ENCODE results near the gene MMAA.
"Not testable (repeated sequence)": the region's sequence is repeated elsewhere in the genome, so short reads cannot be mapped to it uniquely, and the experiment has no call there.

MMAA gene

DNA sequence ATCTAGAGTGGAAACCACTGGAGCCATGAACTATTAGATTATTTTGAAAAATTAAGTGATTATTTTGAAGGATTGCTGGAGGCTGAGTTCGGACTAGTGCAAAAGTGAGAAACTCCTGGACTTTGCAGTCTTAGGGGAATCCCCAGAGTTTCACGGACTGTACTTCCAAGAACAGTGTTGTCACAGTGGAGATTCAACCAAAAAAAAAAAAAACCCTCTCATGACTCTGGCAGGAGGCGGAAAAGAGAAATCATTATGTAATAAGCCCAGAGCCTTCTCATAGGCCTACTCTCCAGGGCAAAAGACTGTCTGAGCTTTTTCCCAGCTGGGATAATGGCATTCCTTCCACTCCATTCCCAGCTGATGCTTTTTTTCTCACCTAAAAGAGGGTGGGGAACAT, 44.0 kb downstream of the MMAA start:
- FAIRE-seq (no peak), DNase-seq (ENCODE audit: insufficient read length, low spot score) (no peak)
- TF ChIP-seq POU2F2 (IDR thresholded peaks at IDR 0.05; ENCODE audit: low read depth, low read length) (no peak), TAF1 (IDR thresholded peaks at IDR 0.05; ENCODE audit: low read depth, low read length) (no peak), POLR2AphosphoS5 (IDR thresholded peaks at IDR 0.05; ENCODE audit: low read depth, low read length) (no peak), PAX5 (IDR thresholded peaks at IDR 0.05; ENCODE audit: insufficient read depth, low read length, severe bottlenecking) (no peak), SPI1 (IDR thresholded peaks at IDR 0.05; ENCODE audit: low read depth, low read length) (no peak), POLR2A (IDR thresholded peaks at IDR 0.05; ENCODE audit: low read depth, low read length) (no peak)

DNA sequence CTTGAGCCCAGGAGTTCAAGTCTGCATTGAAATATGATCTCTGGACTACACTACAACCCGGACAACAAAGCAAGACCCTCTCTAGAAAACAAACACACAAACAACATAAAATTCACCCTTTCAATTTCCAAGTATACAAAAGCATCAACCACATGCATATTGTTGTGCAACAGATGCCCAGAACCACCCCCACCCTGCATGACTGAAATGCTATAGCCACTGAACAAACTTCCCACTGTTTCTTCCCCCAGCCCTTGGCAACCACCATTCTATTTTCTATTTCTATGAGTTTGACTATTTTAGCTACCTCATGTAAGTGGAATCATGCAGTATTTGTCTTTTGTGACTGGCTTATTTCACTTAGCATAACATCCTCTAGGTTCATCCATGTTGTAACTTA, 46.6 kb downstream of the MMAA start:
- FAIRE-seq: no peak
- TF ChIP-seq PAX5 (IDR thresholded peaks at IDR 0.05; ENCODE audit: insufficient read depth, low read length, severe bottlenecking): no peak
- no peak for TF ChIP-seq POU2F2 (IDR thresholded peaks at IDR 0.05; ENCODE audit: low read depth, low read length)
- no peak for TF ChIP-seq POLR2A (IDR thresholded peaks at IDR 0.05; ENCODE audit: low read depth, low read length)
- no peak for TF ChIP-seq POLR2AphosphoS5 (IDR thresholded peaks at IDR 0.05; ENCODE audit: low read depth, low read length)
- no peak for TF ChIP-seq SPI1 (IDR thresholded peaks at IDR 0.05; ENCODE audit: low read depth, low read length)
- no peak for TF ChIP-seq TAF1 (IDR thresholded peaks at IDR 0.05; ENCODE audit: low read depth, low read length)

DNA sequence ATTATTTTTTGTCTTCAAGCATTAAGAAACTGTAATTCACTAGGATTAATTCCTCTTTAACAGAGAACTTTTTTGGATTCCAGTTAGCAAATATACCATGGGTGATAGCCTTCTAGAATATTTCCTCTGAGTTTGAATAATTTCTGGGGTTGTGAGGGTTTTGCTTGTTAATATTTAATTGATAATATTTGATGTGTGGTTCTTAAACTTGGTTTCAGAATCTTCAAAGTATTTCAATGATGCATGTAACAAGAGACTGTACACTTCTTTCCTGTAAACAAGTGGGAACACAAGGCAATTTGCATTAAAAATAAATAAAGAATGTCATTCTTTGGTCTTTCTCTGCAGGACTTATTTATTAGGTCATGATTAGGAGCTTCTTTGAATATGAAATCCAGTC, 51.2 kb downstream of the MMAA start:
- no peak for FAIRE-seq
- TF ChIP-seq SPI1 (IDR thresholded peaks at IDR 0.05; ENCODE audit: low read depth, low read length) (no peak), PAX5 (IDR thresholded peaks at IDR 0.05; ENCODE audit: insufficient read depth, low read length, severe bottlenecking) (no peak), POU2F2 (IDR thresholded peaks at IDR 0.05; ENCODE audit: low read depth, low read length) (no peak), TAF1 (IDR thresholded peaks at IDR 0.05; ENCODE audit: low read depth, low read length) (no peak), POLR2A (IDR thresholded peaks at IDR 0.05; ENCODE audit: low read depth, low read length) (no peak), POLR2AphosphoS5 (IDR thresholded peaks at IDR 0.05; ENCODE audit: low read depth, low read length) (no peak)
- no peak for DNase-seq (ENCODE audit: insufficient read length, low spot score)

More for the DNA sequence above, 46.6 kb downstream of the MMAA start:
- no peak for DNase-seq (ENCODE audit: insufficient read length, low spot score)

DNA sequence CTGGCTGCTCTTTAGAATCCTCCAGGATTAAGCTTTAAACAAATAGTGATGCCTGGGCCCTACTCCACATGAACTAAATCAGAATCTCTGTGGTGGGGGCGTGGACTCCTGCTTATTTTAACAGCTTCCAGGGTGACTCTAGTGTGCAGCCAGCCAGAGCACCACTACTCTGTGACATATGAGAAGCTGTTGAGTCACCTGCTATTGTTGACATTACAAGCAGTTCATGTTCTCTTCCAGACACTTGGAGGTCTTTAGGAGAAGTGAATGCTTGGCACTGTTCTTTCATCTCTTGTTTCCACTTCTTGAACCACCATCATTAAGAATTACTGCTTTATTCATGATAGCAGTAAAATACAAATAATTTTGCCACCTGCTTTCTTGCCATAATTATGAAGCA, 60.3 kb downstream of the MMAA start:
- TF ChIP-seq POLR2AphosphoS5 (IDR thresholded peaks at IDR 0.05; ENCODE audit: low read depth, low read length) (no peak), POLR2A (IDR thresholded peaks at IDR 0.05; ENCODE audit: low read depth, low read length) (no peak), SPI1 (IDR thresholded peaks at IDR 0.05; ENCODE audit: low read depth, low read length) (no peak), POU2F2 (IDR thresholded peaks at IDR 0.05; ENCODE audit: low read depth, low read length) (no peak), TAF1 (IDR thresholded peaks at IDR 0.05; ENCODE audit: low read depth, low read length) (no peak), PAX5 (IDR thresholded peaks at IDR 0.05; ENCODE audit: insufficient read depth, low read length, severe bottlenecking) (no peak)
- DNase-seq (ENCODE audit: insufficient read length, low spot score): no peak
- no peak for FAIRE-seq

DNA sequence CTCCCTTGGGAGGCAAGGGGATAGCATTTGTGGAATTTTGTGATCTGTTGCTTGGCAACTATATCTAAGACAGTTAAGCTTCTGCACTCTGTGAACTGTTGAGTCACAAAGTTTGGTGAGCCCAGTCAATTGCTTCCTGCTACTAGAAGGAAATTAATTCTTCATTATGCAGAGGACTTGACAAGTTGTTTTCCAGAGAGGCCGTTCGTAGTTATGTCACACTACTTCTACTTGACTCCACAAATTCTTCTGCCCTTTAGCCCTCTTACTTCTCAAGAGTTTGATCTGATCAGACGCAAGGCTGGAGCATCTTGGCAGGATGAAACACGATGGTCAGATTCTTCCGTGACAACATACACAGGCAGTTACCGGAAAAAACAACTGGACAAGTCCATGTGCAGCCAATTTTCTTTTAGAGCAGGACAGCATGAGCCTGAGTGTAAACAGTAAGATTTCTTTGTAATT, 60.8 kb downstream of the MMAA start, which contains the start of gene C4orf51:
Gene C4orf51, plus strand, starts transcription at position 156 of the 465 bp plus-strand sequence. Its CDS starts 58 bp downstream, at position 214.
- FAIRE-seq: no peak
- DNase-seq (ENCODE audit: insufficient read length, low spot score): no peak
- TF ChIP-seq POLR2AphosphoS5 (IDR thresholded peaks at IDR 0.05; ENCODE audit: low read depth, low read length) (no peak), POLR2A (IDR thresholded peaks at IDR 0.05; ENCODE audit: low read depth, low read length) (no peak), POU2F2 (IDR thresholded peaks at IDR 0.05; ENCODE audit: low read depth, low read length) (no peak), PAX5 (IDR thresholded peaks at IDR 0.05; ENCODE audit: insufficient read depth, low read length, severe bottlenecking) (no peak), TAF1 (IDR thresholded peaks at IDR 0.05; ENCODE audit: low read depth, low read length) (no peak), SPI1 (IDR thresholded peaks at IDR 0.05; ENCODE audit: low read depth, low read length) (no peak)

DNA sequence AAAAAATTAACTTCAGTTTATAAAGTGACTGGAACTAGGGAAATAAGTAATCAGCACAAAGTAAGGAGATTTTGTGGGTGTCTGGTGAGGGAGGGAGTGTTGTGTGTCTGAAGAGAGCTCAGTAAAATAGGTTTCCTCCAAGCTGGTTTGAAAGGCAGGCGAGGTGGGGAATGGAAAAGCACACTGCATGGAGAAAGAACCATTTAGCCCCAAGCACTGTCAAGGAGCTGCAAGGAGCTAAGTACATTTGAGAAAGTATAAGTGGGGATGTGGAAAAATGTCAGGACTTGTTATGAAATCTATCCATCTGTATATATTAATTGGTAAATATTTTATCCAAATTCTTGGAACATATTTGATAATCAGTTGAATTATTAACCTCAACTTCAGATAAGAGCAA, 61.7 kb downstream of the MMAA start:
- no peak for FAIRE-seq
- DNase-seq (ENCODE audit: insufficient read length, low spot score): no peak
- TF ChIP-seq POU2F2 (IDR thresholded peaks at IDR 0.05; ENCODE audit: low read depth, low read length): no peak
- no peak for TF ChIP-seq PAX5 (IDR thresholded peaks at IDR 0.05; ENCODE audit: insufficient read depth, low read length, severe bottlenecking)
- no peak for TF ChIP-seq POLR2AphosphoS5 (IDR thresholded peaks at IDR 0.05; ENCODE audit: low read depth, low read length)
- TF ChIP-seq POLR2A (IDR thresholded peaks at IDR 0.05; ENCODE audit: low read depth, low read length): no peak
- no peak for TF ChIP-seq TAF1 (IDR thresholded peaks at IDR 0.05; ENCODE audit: low read depth, low read length)
- no peak for TF ChIP-seq SPI1 (IDR thresholded peaks at IDR 0.05; ENCODE audit: low read depth, low read length)

DNA sequence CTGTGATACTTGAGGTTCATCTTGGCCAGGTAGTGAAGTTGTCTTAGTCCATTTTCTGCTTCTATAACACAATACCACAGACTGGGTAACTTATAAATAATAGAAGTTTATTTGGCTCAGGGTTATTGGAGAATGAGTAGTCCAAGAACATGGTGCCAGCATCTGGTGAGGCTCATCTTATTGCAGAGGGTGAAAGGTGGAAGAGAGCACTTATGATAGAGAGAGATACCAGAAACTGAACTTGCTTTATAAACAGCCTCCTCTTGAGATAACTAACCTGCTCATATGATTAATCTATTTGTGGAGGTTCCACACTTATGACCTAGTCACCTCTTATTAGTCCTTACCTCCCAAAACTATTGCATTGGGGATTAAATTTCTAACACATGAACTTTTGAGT, 62.3 kb downstream of the MMAA start:
- FAIRE-seq: no peak
- no peak for TF ChIP-seq POLR2AphosphoS5 (IDR thresholded peaks at IDR 0.05; ENCODE audit: low read depth, low read length)
- no peak for TF ChIP-seq PAX5 (IDR thresholded peaks at IDR 0.05; ENCODE audit: insufficient read depth, low read length, severe bottlenecking)
- no peak for TF ChIP-seq POLR2A (IDR thresholded peaks at IDR 0.05; ENCODE audit: low read depth, low read length)
- TF ChIP-seq SPI1 (IDR thresholded peaks at IDR 0.05; ENCODE audit: low read depth, low read length): no peak
- DNase-seq (ENCODE audit: insufficient read length, low spot score): no peak

DNA sequence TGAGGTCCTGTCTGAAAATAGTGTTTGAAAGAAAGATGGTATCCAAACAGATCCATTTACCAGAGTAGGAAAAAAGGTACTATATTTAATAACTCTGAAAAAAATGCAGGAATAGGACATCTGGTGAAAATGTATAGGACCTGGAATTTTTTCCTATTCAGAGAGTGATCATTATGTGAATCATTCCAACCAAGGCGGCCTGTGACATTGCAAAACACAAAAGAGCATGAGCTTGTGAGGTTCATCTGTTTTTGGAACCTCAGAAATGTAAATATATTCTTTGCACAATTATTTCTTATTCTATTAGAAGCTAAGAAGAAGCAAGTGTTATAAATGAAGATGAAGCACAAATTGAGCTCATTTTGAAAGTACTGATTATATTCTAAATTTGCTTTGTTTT, 62.8 kb downstream of the MMAA start:
- TF ChIP-seq POU2F2 (IDR thresholded peaks at IDR 0.05; ENCODE audit: low read depth, low read length) (no peak), POLR2AphosphoS5 (IDR thresholded peaks at IDR 0.05; ENCODE audit: low read depth, low read length) (no peak), TAF1 (IDR thresholded peaks at IDR 0.05; ENCODE audit: low read depth, low read length) (no peak), POLR2A (IDR thresholded peaks at IDR 0.05; ENCODE audit: low read depth, low read length) (no peak), PAX5 (IDR thresholded peaks at IDR 0.05; ENCODE audit: insufficient read depth, low read length, severe bottlenecking) (no peak), SPI1 (IDR thresholded peaks at IDR 0.05; ENCODE audit: low read depth, low read length) (no peak)
- FAIRE-seq: no peak
- DNase-seq (ENCODE audit: insufficient read length, low spot score): no peak

DNA sequence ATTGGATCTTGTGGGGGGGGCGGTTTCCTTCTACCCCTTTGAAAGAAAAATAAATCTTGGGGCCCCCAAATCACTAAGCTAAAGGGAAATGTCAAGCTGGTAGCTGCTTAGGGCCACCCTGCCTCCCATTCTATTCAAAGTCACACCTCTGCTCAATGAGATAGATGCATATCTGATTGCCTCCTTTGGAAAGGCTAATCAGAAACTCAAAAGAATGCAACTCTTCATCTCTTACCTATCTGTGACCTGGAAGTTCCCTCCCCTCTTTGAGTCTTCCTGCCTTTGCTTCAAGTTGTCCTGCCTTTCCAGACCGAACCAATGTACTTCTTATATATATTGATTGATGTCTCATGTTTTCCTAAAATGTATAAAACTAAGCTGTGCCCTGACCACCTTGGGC, 67.8 kb downstream of the MMAA start:
- FAIRE-seq (no peak), DNase-seq (ENCODE audit: insufficient read length, low spot score) (no peak)
- TF ChIP-seq POLR2AphosphoS5 (IDR thresholded peaks at IDR 0.05; ENCODE audit: low read depth, low read length) (no peak), PAX5 (IDR thresholded peaks at IDR 0.05; ENCODE audit: insufficient read depth, low read length, severe bottlenecking) (no peak), POLR2A (IDR thresholded peaks at IDR 0.05; ENCODE audit: low read depth, low read length) (no peak), TAF1 (IDR thresholded peaks at IDR 0.05; ENCODE audit: low read depth, low read length) (no peak), POU2F2 (IDR thresholded peaks at IDR 0.05; ENCODE audit: low read depth, low read length) (no peak), SPI1 (IDR thresholded peaks at IDR 0.05; ENCODE audit: low read depth, low read length) (no peak)

DNA sequence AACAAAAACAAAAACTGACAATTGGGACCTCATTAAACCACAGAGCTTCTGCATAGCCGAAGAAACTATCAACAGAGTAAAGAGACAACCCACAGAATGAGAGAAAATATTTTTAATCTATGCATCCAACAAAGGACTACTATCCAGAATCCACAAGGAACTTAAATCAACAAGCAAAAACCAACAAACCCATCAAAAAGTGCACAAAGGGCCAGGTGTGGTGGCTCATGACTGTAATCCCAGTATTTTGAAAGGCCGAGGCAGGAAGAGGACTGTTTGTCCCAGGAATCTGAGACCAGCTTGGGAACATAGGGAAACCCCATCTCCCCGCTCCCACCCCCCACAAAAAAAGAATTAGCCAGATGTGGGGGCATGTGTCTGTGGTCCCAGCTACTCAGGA, 71.4 kb downstream of the MMAA start:
- DNase-seq (ENCODE audit: insufficient read length, low spot score) (no peak), FAIRE-seq (no peak)
- TF ChIP-seq POLR2A (IDR thresholded peaks at IDR 0.05; ENCODE audit: low read depth, low read length): no peak
- TF ChIP-seq POLR2AphosphoS5 (IDR thresholded peaks at IDR 0.05; ENCODE audit: low read depth, low read length): no peak
- TF ChIP-seq TAF1 (IDR thresholded peaks at IDR 0.05; ENCODE audit: low read depth, low read length): no peak
- TF ChIP-seq SPI1 (IDR thresholded peaks at IDR 0.05; ENCODE audit: low read depth, low read length): no peak
- no peak for TF ChIP-seq POU2F2 (IDR thresholded peaks at IDR 0.05; ENCODE audit: low read depth, low read length)
- no peak for TF ChIP-seq PAX5 (IDR thresholded peaks at IDR 0.05; ENCODE audit: insufficient read depth, low read length, severe bottlenecking)

DNA sequence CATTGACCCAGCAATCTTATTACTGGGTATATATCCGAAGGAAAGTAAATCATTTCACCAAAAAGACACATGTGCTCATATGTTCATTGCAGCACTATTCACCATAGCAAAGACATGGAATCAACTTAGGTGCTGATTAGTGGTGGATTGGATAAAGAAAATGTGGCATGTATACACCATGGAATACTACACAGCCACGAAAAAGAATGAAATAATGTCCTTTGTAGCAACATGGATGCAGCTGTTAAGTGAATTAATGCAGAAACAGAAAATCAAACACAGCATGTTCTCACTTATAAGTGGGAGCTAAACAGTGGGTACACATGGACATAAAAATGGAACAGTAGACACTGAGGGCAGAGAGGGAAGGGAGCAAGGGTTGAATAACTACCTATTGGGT, 72.2 kb downstream of the MMAA start:
- FAIRE-seq; DNase-seq (ENCODE audit: insufficient read length, low spot score): not testable (repeated sequence)

Measured in GM12891 (cell line).